H1 (cell line): ENCODE data around the gene RGL1. TPM values are rescaled to one million over a fixed set of nuclear protein-coding genes. Genes with fewer than 3 reads are reported as not detected.

ENCODE experiments used
- CTCF ChIA-PET: fragments of 300-600 bp; sonication (Branson Sonifier 250); formaldehyde crosslinking; loops from one replicate; lab custom pipeline; 2021; ENCODE audit not compliant: partially characterized antibody; lab: Charles Lee
- POLR2A ChIA-PET: fragments of 300-600 bp; sonication (Branson Sonifier 250); formaldehyde crosslinking; loops from one replicate; lab custom pipeline; 2021; ENCODE audit warnings: inconsistent platforms; ENCODE audit not compliant: partially characterized antibody; lab: Charles Lee
- DNase-seq, 2 experiments: peaks; one replicate each; pipeline versions ENCODE4 v3.0.0 to v3.0.0-alpha.2; 2010 to 2022; ENCODE audit warnings: low spot score in 2 of 2, low read depth in 1 of 2, mixed read lengths in 1 of 2
- FAIRE-seq: peaks from 2 replicates; lab custom pipeline; 2011; peaks lifted over from hg19 to GRCh38; lab: Jason Lieb, UNC
- H2AFZ ChIP-seq: 2 replicates; pipeline ENCODE4 v1.8.1; 2012; ENCODE audit warnings: low read length, inconsistent platforms
- H2AK5ac ChIP-seq: 2 replicates; pipeline ENCODE4 v1.6.1; 2013; ENCODE audit warnings: low read depth, low read length
- H2BK120ac ChIP-seq: replicated peaks from 2 replicates; pipeline ENCODE3; 2013; ENCODE audit warnings: low read depth, low read length, inconsistent platforms
- H2BK12ac ChIP-seq: 2 replicates; pipeline ENCODE4 v1.6.1; 2013; ENCODE audit warnings: low read depth, low read length
- H2BK15ac ChIP-seq: 2 replicates; pipeline ENCODE4 v1.6.1; 2013; ENCODE audit warnings: low read length
- H2BK20ac ChIP-seq: 2 replicates; pipeline ENCODE4 v1.6.1; 2013; ENCODE audit warnings: low read length
- H2BK5ac ChIP-seq: 2 replicates; pipeline ENCODE4 v1.6.1; 2013; ENCODE audit warnings: low read depth, low read length
- H3K14ac ChIP-seq: 2 replicates; pipeline ENCODE4 v1.6.1; 2013; ENCODE audit warnings: inconsistent platforms; ENCODE audit not compliant: insufficient read length
- H3K18ac ChIP-seq: 2 replicates; pipeline ENCODE4 v1.6.1; 2013; ENCODE audit warnings: low read length; ENCODE audit errors: extremely low read depth
- H3K23ac ChIP-seq: 2 replicates; pipeline ENCODE4 v1.6.1; 2013; ENCODE audit warnings: inconsistent platforms; ENCODE audit not compliant: insufficient read length
- H3K23me2 ChIP-seq: 2 replicates; pipeline ENCODE4 v1.6.1; 2013; ENCODE audit warnings: low read depth, low read length
- H3K27ac ChIP-seq: 2 replicates; pipeline ENCODE4 v1.6.1; 2011; ENCODE audit warnings: low read depth, low read length, inconsistent platforms
- H3K27me3 ChIP-seq, 4 experiments: replicated peaks in 1 of 4; 1 replicate in 1 of 4; 2 replicates in 3 of 4; pipeline versions ENCODE4 v1.6.1 to v1.8.1; 2011 to 2013; ENCODE audit warnings: low read length in 3 of 4, mild to moderate bottlenecking in 3 of 4, inconsistent platforms in 2 of 4, mixed read lengths in 2 of 4, moderate library complexity in 1 of 4; ENCODE audit not compliant: control insufficient read depth in 3 of 4, insufficient read depth in 3 of 4; ENCODE audit errors: extremely low read depth in 1 of 4
- H3K36me3 ChIP-seq, 4 experiments: 2 replicates each; pipeline versions ENCODE4 v1.6.1 to v1.8.1; 2011 to 2013; ENCODE audit warnings: mild to moderate bottlenecking in 4 of 4, low read length in 3 of 4, moderate library complexity in 2 of 4, control low read depth in 1 of 4, inconsistent platforms in 1 of 4; ENCODE audit not compliant: insufficient read depth in 4 of 4, control insufficient read depth in 2 of 4
- H3K4ac ChIP-seq: replicated peaks from 2 replicates; pipeline ENCODE3; 2013; ENCODE audit warnings: low read length, low read depth, mixed read lengths, inconsistent platforms; ENCODE audit not compliant: insufficient read length
- H3K4me1 ChIP-seq, 4 experiments: replicated peaks in 1 of 4; 1 replicate in 1 of 4; 2 replicates in 3 of 4; pipeline versions ENCODE4 v1.6.1 to v1.8.1; 2011 to 2013; ENCODE audit warnings: low read length in 3 of 4, inconsistent platforms in 2 of 4, mixed read lengths in 1 of 4; ENCODE audit not compliant: insufficient read depth in 4 of 4, control insufficient read depth in 3 of 4
- H3K4me2 ChIP-seq, 2 experiments: 2 replicates each; pipeline versions ENCODE4 v1.6.1 to v1.8.1; 2011 to 2013; ENCODE audit warnings: low read depth in 2 of 2, low read length in 2 of 2, control low read depth in 1 of 2, inconsistent platforms in 1 of 2, mild to moderate bottlenecking in 1 of 2; ENCODE audit not compliant: insufficient read depth in 1 of 2
- H3K4me3 ChIP-seq, 4 experiments: fragments of 200-600, 300-600 bp in 1 of 4; sonication (generic), shearing (Covaris generic), sonication (Bioruptor Twin) in 1 of 4; 2 replicates each; pipeline versions ENCODE4 v1.5.1 to v1.8.1; 2011 to 2016; ENCODE audit warnings: low read length in 4 of 4, low read depth in 3 of 4, control low read depth in 2 of 4, inconsistent platforms in 2 of 4, mild to moderate bottlenecking in 2 of 4, mixed read lengths in 1 of 4, moderate library complexity in 1 of 4; ENCODE audit not compliant: insufficient read depth in 2 of 4; ENCODE audit errors: extremely low read depth in 1 of 4
- H3K56ac ChIP-seq: replicated peaks from 2 replicates; pipeline ENCODE3; 2013; ENCODE audit warnings: low read depth, mild to moderate bottlenecking, mixed read lengths, low read length, inconsistent platforms; ENCODE audit not compliant: insufficient read length
- H3K79me1 ChIP-seq: 2 replicates; pipeline ENCODE4 v1.6.1; 2013; ENCODE audit warnings: low read depth, low read length, control low read depth
- H3K79me2 ChIP-seq, 2 experiments: 2 replicates each; pipeline versions ENCODE4 v1.6.1 to v1.8.1; 2012 to 2013; ENCODE audit warnings: low read length in 2 of 2, mild to moderate bottlenecking in 2 of 2, inconsistent platforms in 1 of 2; ENCODE audit not compliant: insufficient read depth in 2 of 2, control insufficient read depth in 1 of 2
- H3K9ac ChIP-seq, 4 experiments: replicated peaks in 1 of 4; 1 replicate in 1 of 4; 2 replicates in 3 of 4; pipeline versions ENCODE4 v1.6.1 to v1.8.1; 2011 to 2013; ENCODE audit warnings: low read depth in 3 of 4, low read length in 3 of 4, control low read depth in 2 of 4, mild to moderate bottlenecking in 2 of 4, moderate library complexity in 2 of 4, inconsistent platforms in 1 of 4; ENCODE audit errors: extremely low read depth in 1 of 4
- H3K9me3 ChIP-seq, 2 experiments: 2 replicates each; pipeline versions ENCODE4 v1.6.1 to v1.8.1; 2012 to 2013; ENCODE audit warnings: mild to moderate bottlenecking in 2 of 2, moderate library complexity in 2 of 2, control low read depth in 1 of 2, inconsistent platforms in 1 of 2, low read depth in 1 of 2, low read length in 1 of 2, mixed read lengths in 1 of 2; ENCODE audit not compliant: insufficient read depth in 2 of 2
- H4K20me1 ChIP-seq, 2 experiments: replicated peaks in 1 of 2; 2 replicates each; pipeline versions ENCODE3 to v1.8.1; 2011 to 2013; ENCODE audit warnings: inconsistent platforms in 2 of 2, low read length in 2 of 2, mild to moderate bottlenecking in 1 of 2; ENCODE audit not compliant: insufficient read depth in 2 of 2, control insufficient read depth in 1 of 2
- H4K5ac ChIP-seq: 2 replicates; pipeline ENCODE4 v1.6.1; 2013; ENCODE audit warnings: low read length, low read depth, mixed read lengths, inconsistent platforms; ENCODE audit not compliant: insufficient read length
- H4K8ac ChIP-seq: 2 replicates; pipeline ENCODE4 v1.8.0; 2013; ENCODE audit warnings: mild to moderate bottlenecking, moderate library complexity, low read length, inconsistent platforms; ENCODE audit not compliant: insufficient read depth; ENCODE audit errors: extremely low read depth
- H4K91ac ChIP-seq: replicated peaks from 2 replicates; pipeline ENCODE3; 2013; ENCODE audit warnings: low read length, mixed read lengths, inconsistent platforms; ENCODE audit not compliant: insufficient read length
- MAX ChIP-seq: IDR thresholded peaks from 2 replicates; pipeline ENCODE4 v1.6.1; 2012; ENCODE audit warnings: inconsistent platforms
- POLR2AphosphoS5 ChIP-seq: IDR thresholded peaks from 2 replicates; pipeline ENCODE4 v1.6.1; 2011; ENCODE audit warnings: low read depth, low read length
- SIN3A ChIP-seq, 2 experiments: IDR thresholded peaks in 1 of 2; conservative IDR thresholded peaks in 1 of 2; 2 replicates each; pipeline ENCODE4 v1.6.1; 2011 to 2012; ENCODE audit warnings: low read length in 2 of 2, improper control_type of control experiment in 1 of 2, low read depth in 1 of 2, mild to moderate bottlenecking in 1 of 2
- SIRT6 ChIP-seq: IDR thresholded peaks from one replicate; pipeline ENCODE4 v1.7.1; 2012; ENCODE audit warnings: low read length, inconsistent platforms
- TAF1 ChIP-seq: IDR thresholded peaks from 2 replicates; pipeline ENCODE4 v1.6.1; 2011; ENCODE audit warnings: mild to moderate bottlenecking, low read depth, low read length
- WGBS, 2 experiments: shearing (Covaris generic) in 1 of 2; methylation state at CpG; one replicate each; pipeline versions ENCODE4 v1.1.6 to v1.1.7; 2013 to 2015; ENCODE audit warnings: low lambda C conversion rate in 2 of 2, mixed read lengths in 2 of 2, inconsistent platforms in 1 of 2, low coverage in 1 of 2, missing lambda C conversion rate in 1 of 2; ENCODE audit not compliant: insufficient replicate concordance in 2 of 2, insufficient coverage in 1 of 2, insufficient read length in 1 of 2; ENCODE audit errors: extremely low coverage in 1 of 2, missing lambda C conversion rate in 1 of 2; 5-methylcytosine and 5-hydroxymethylcytosine counted together
- polyA plus RNA-seq, 7 experiments: library from polyadenylated mRNA; depleted of rRNA in 3 of 7; stranded (reverse) in 5 of 7; unstranded in 2 of 7; fragments of >200 nt in 5 of 7; fragments of 200-250 nt in 2 of 7; gene quantifications; 1 replicate in 5 of 7; 2 replicates in 1 of 7; 4 replicates in 1 of 7; pipeline versions ENCODE4 v1.2.1 to v1.2.3, GENCODE V29; 2011 to 2013; ENCODE audit warnings: missing spikeins in 2 of 7, mixed read lengths in 2 of 7
- total RNA-seq: library from RNA; stranded (reverse); fragmentation: NEBNext Ultra II Directional; extraction: Animal tissue kit (Norgen Biotek cat#: 25700); gene quantifications from 2 replicates; pipeline ENCODE4 v1.2.1, GENCODE V29; 2021

Gene RGL1
- total and polyA plus RNA-seq, 2 of the 8 experiments (the other 6 are each of a cell fraction or from before 2014, with no cell fraction given) = 0.98 to 2.4 TPM

GRCh38 chr1:183957216-183957830 lies 152.4 kb downstream of the RGL1 start:
- Histone ChIP-seq H4K5ac (no peak overlapping the region), H3K4me3 (no peak overlapping the region), H3K4me1 (no peaks in the 10 kb centered on the region), H4K8ac (no peak overlapping the region), H2AK5ac (no peak overlapping the region), H2BK15ac (no peak overlapping the region), H3K79me2 (no peaks in the 10 kb centered on the region), H3K4ac (no peak overlapping the region), H3K27ac (no peak overlapping the region), H2BK20ac (no peak overlapping the region), H4K91ac (no peak overlapping the region), H3K9me3 (no peaks in the 10 kb centered on the region), H3K79me1 (no peaks in the 10 kb centered on the region), H3K56ac (no peak overlapping the region), H2AFZ (no peak overlapping the region), H3K23me2 (no peaks in the 10 kb centered on the region), H4K20me1 (no peaks in the 10 kb centered on the region), H3K23ac (no peak overlapping the region), H2BK12ac (no peak overlapping the region), H2BK120ac (no peak overlapping the region), H3K9ac (no peak overlapping the region), H3K4me2 (no peak overlapping the region), H3K27me3 (no peaks in the 10 kb centered on the region; a peak in 1 of 7 replicates), H3K14ac (no peak overlapping the region), H3K18ac (no peak overlapping the region), H3K36me3 (no peaks in the 10 kb centered on the region), H2BK5ac (no peak overlapping the region)
- 93% methylated on average over 4 of the region's 4 CpGs; no CpG with 5 or more reads in 1 of the 2 experiments for WGBS, 2 experiments
- POLR2A ChIA-PET = interaction anchor here (1.2 to 2.0 kb wide), 2 partner anchors 12 to 93 kb away, joined by 3 to 6 read pairs; no protein-coding TSS in a partner anchor
- FAIRE-seq (no peak), DNase-seq (no peak)
- TF ChIP-seq MAX = no peak
- TF ChIP-seq POLR2AphosphoS5 = no peak
- TF ChIP-seq TAF1 = no peak
- no peak for TF ChIP-seq SIN3A (conservative IDR thresholded peaks at IDR 0.05 in 1 of 2, IDR thresholded peaks at IDR 0.05 in 1 of 2; ENCODE audit: low read depth in 1 of 2, low read length in 2 of 2)
- no peak for TF ChIP-seq SIRT6
- CTCF ChIA-PET = interaction anchor here (1.5 to 1.6 kb wide), 2 partner anchors 14 to 272 kb away, joined by 3 read pairs; no protein-coding TSS in a partner anchor
